ENCODE measurements around the gene WNT5B.

DNA sequence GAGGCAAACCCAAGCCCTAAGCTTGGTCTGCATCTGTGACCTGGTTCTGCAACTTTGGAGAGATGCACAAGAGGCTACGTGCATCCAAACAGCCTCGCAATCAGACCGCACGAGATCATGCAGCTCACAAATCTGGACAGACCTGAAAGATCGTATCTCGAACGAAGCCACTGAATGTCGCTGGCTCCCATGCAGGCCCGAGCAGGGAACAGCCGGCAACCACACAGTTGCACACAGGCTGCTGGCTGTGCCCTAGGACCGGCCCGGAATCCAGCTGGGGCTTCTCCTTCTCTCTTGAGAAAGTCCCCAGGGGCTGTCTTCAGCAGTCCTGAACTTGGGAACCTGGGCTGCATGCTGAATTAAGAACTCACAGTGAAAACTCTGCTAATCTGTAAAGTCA, 27.9 kb downstream of the WNT5B start:
- TF ChIP-seq CTCF (IDR thresholded peaks at IDR 0.05; ENCODE audit: low read length) (no peak), EZH2 (IDR thresholded peaks at IDR 0.05; ENCODE audit: borderline replicate concordance, low read length) (no peak)
